ENCODE data around the gene FH. TPM values are rescaled to one million over a fixed set of nuclear protein-coding genes. Genes with fewer than 3 reads are reported as not detected.
A peak's percentile ranks its signal among the peaks of the same experiment; 100 is the strongest.

The FH gene
- total RNA-seq (100 to 1,000 TPM in 4 of 9 donors, 10 to 100 TPM in 5; 72.9 to 123 (median 98.9) TPM), polyA plus RNA-seq (100 to 1,000 TPM in 1 of 3 donors, 10 to 100 TPM in 2; 42.5 to 152 (median 96.9) TPM)
- long read RNA-seq, donor 1, transcript FH-201 (10 exons, 1,797 nt), result major isoform, 59 of 198 reads
- long read RNA-seq, donor 1, partial matches to known transcripts, result 134 of 198 reads
- long read RNA-seq, donor 1, other reads (novel, unspliced or antisense), result 5 of 198 reads
- long read RNA-seq, donor 2, transcript FH-201 (10 exons, 1,797 nt), result major isoform, 36 of 138 reads
- long read RNA-seq, donor 2, partial matches to known transcripts, result 102 of 138 reads
- long read RNA-seq, donor 2, other reads (novel, unspliced or antisense), result 0 of 138 reads
- long read RNA-seq, donor 3, transcript FH-201 (10 exons, 1,797 nt), result major isoform, 29 of 113 reads
- long read RNA-seq, donor 3, partial matches to known transcripts, result 79 of 113 reads
- long read RNA-seq, donor 3, other reads (novel, unspliced or antisense), result 5 of 113 reads
- long read RNA-seq, donor 4, transcript FH-201 (10 exons, 1,797 nt), result major isoform, 80 of 86 reads
- long read RNA-seq, donor 4, partial matches to known transcripts, result 3 of 86 reads
- long read RNA-seq, donor 4, other reads (novel, unspliced or antisense), result 3 of 86 reads
- long read RNA-seq, donor 5, transcript FH-201 (10 exons, 1,797 nt), result major isoform, 149 of 157 reads
- long read RNA-seq, donor 5, partial matches to known transcripts, result 2 of 157 reads
- long read RNA-seq, donor 5, other reads (novel, unspliced or antisense), result 6 of 157 reads
- long read RNA-seq, donor 6, transcript FH-201 (10 exons, 1,797 nt), result major isoform, 59 of 67 reads
- long read RNA-seq, donor 6, partial matches to known transcripts, result 8 of 67 reads
- long read RNA-seq, donor 6, other reads (novel, unspliced or antisense), result 0 of 67 reads
- long read RNA-seq, donor 7, transcript FH-201 (10 exons, 1,797 nt), result major isoform, 9 of 58 reads
- long read RNA-seq, donor 7, partial matches to known transcripts, result 49 of 58 reads
- long read RNA-seq, donor 7, other reads (novel, unspliced or antisense), result 0 of 58 reads
- long read RNA-seq, donor 8, transcript FH-201 (10 exons, 1,797 nt), result major isoform, 41 of 126 reads
- long read RNA-seq, donor 8, partial matches to known transcripts, result 85 of 126 reads
- long read RNA-seq, donor 8, other reads (novel, unspliced or antisense), result 0 of 126 reads
- long read RNA-seq, donor 9, transcript FH-201 (10 exons, 1,797 nt), result major isoform, 28 of 104 reads
- long read RNA-seq, donor 9, partial matches to known transcripts, result 76 of 104 reads
- long read RNA-seq, donor 9, other reads (novel, unspliced or antisense), result 0 of 104 reads
- long read RNA-seq, donor 10, transcript FH-201 (10 exons, 1,797 nt), result major isoform, 9 of 61 reads
- long read RNA-seq, donor 10, partial matches to known transcripts, result 52 of 61 reads
- long read RNA-seq, donor 10, other reads (novel, unspliced or antisense), result 0 of 61 reads

DNA sequence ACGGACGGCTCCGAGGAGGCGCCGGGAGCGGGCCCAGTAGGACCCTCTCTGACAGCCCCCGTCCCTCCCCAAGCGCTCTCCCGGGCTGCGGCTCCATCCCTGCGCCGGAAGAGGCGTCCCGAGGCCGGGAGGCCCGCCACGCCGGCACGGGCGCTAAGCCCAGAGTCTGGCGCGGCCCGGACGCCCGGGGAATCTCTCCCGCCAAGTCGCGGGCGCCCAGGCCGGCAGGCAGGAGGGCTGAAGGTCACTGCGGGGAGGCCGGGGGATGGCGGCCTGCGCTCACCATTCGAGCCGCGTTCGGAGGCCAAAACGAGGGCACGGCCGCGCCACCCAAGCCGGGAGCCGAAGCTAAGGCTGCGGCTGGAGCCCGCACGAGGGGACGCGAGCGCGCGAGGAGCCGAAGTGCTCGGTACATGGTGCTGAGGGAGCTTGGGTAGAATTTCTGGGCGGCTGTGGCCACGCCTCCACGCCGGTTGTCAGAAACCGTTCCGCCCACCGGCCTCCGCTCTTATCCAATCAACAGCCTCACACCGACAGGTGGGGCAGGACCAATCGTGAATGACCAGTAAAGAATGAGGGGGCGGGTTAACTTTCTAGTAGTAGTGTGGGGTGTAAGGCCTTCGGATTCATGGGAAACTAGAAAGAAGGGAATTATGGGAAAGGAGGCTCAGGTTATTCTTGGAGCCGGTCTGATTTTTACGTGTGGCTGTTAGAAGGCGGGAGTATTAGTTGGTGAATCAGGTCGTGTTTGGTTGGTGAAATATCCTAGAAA lies at the start of gene FH:
Gene FH (minus strand): TSS at position 448 of the 772 bp plus-strand sequence. CDS start 33 bp downstream, at position 415.
- Histone ChIP-seq H3K27me3 (no peaks in the 10 kb centered on the region), H3K9me3 (replicated peaks in 1 of 3) (no peaks in the 10 kb centered on the region), H3K36me3 (replicated peaks in 1 of 2) (no peaks in the 10 kb centered on the region), H3K27ac (peak within 1 kb of the TSS; percentile 8 to 95 (median 85)), H3K4me1 (replicated peaks in 1 of 2) (peaks cover 0 to 17% of the 10 kb centered on the region in 2 donors), H3K4me3 (peak within 1 kb of the TSS in 3 of 4 donors; percentile 53 to 89 (median 75))
- DNase-seq, result peak; percentile 95 to 99 (median 97)
- TF ChIP-seq, protein P1, sequence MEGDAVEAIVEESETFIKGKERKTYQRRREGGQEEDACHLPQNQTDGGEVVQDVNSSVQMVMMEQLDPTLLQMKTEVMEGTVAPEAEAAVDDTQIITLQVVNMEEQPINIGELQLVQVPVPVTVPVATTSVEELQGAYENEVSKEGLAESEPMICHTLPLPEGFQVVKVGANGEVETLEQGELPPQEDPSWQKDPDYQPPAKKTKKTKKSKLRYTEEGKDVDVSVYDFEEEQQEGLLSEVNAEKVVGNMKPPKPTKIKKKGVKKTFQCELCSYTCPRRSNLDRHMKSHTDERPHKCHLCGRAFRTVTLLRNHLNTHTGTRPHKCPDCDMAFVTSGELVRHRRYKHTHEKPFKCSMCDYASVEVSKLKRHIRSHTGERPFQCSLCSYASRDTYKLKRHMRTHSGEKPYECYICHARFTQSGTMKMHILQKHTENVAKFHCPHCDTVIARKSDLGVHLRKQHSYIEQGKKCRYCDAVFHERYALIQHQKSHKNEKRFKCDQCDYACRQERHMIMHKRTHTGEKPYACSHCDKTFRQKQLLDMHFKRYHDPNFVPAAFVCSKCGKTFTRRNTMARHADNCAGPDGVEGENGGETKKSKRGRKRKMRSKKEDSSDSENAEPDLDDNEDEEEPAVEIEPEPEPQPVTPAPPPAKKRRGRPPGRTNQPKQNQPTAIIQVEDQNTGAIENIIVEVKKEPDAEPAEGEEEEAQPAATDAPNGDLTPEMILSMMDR (IDR thresholded peaks at IDR 0.05), result no peak
- peak; percentile 62 to 88 for TF ChIP-seq POLR2A (IDR thresholded peaks at IDR 0.05)
- WGBS, 4 donors, result 0 to 1% (median 0%) methylated on average over 13 to 70 of the region's 70 CpGs
- intact Hi-C loops (cut with DNase I), result no loop called here

DNA sequence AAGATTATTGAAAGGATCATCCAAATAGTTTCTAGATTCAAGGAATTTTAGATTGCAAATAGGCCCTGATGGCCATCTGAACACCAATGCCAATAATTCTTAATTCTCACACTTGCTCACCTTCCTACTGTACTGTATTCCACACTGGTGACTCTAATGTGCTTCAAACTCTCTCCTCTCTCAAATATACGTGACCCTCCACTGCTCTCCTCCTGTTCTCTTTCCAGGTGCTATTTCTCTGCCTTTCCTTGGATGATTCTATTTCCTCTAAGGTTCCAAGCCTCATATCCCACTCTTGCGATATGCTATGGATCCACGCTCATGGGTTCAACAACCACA lies 41.3 kb upstream of the FH start:
- no peaks in the 10 kb centered on the region for H3K4me1 ChIP-seq (replicated peaks in 1 of 2)
- intact Hi-C loops (cut with DNase I), result no loop called here
- peaks cover 0 to 4% of the 10 kb centered on the region in 2 donors for H3K36me3 ChIP-seq (replicated peaks in 1 of 2)
- H3K4me3 ChIP-seq, result no peak overlapping the region
- DNase-seq, result no peak
- no peak overlapping the region for H3K27ac ChIP-seq
- H3K9me3 ChIP-seq (replicated peaks in 1 of 3), result no peaks in the 10 kb centered on the region
- no peak for TF ChIP-seq POLR2A (IDR thresholded peaks at IDR 0.05)
- TF ChIP-seq, protein P1 (IDR thresholded peaks at IDR 0.05), result no peak
- WGBS, 4 donors, result 88 to 94% (median 91%) methylated on average over 3 of the region's 3 CpGs
- H3K27me3 ChIP-seq, result no peaks in the 10 kb centered on the region

DNA sequence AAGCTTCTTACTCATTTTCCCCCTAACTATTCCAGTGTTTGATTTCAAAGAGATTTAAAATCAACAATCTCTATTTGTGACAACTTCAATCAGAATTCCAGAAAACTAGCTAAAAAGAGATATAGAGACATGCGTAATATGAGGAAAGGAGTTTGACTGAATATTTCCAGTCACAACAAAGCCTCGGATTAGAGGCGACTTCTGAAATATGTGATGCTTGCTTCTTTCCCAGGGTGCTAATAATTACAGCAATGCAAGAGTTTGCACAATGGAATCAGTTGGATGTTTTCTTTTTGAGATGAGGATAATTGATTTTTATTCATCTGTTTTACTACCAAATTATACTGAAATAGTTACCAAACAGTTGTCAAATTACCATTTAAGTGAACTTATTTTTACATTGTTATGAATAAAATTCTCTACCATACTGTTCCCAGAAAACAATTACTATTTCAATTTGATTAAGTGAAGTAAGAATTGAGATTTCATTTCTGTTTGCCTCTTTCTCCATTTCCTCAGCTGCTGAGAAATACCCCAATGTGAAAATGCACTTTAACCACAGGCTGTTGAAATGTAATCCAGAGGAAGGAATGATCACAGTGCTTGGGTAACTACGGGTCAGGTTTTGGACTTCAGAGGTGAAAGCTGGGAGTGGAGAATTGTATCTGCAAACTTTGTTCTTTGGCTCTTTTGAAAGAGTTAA lies 40.7 kb upstream of the FH start:
- no peak for TF ChIP-seq POLR2A (IDR thresholded peaks at IDR 0.05)
- TF ChIP-seq, protein P1 (IDR thresholded peaks at IDR 0.05), result no peak
- Histone ChIP-seq H3K4me3 (no peak overlapping the region), H3K27ac (no peak overlapping the region), H3K36me3 (replicated peaks in 1 of 2) (peaks cover 0 to 4% of the 10 kb centered on the region in 2 donors), H3K4me1 (replicated peaks in 1 of 2) (no peaks in the 10 kb centered on the region), H3K9me3 (replicated peaks in 1 of 3) (no peaks in the 10 kb centered on the region), H3K27me3 (no peaks in the 10 kb centered on the region)
- WGBS, 4 donors, result 84 to 92% (median 91%) methylated on average over 4 of the region's 4 CpGs
- DNase-seq, result no peak
- intact Hi-C loops (cut with DNase I), result no loop called here

Data from adrenal gland (tissue), 19 donors.